Myocyte (in vitro differentiated cells): Measurements from ENCODE around the gene SHISA9. TPM values are rescaled to one million over a fixed set of nuclear protein-coding genes. Genes with fewer than 3 reads are reported as not detected.

Source experiments
- DNase-seq: peaks from one replicate; pipeline ENCODE4 v3.0.0-alpha.2; 2012; ENCODE audit warnings: low read depth
- total RNA-seq: library from RNA; depleted of rRNA; stranded (reverse); fragments of >200 nt; gene quantifications from 2 replicates; pipeline ENCODE4 v1.2.3, GENCODE V29; 2014

Gene SHISA9
- total RNA-seq, 1 donor from 2014 or later = 15.5 TPM

DNA sequence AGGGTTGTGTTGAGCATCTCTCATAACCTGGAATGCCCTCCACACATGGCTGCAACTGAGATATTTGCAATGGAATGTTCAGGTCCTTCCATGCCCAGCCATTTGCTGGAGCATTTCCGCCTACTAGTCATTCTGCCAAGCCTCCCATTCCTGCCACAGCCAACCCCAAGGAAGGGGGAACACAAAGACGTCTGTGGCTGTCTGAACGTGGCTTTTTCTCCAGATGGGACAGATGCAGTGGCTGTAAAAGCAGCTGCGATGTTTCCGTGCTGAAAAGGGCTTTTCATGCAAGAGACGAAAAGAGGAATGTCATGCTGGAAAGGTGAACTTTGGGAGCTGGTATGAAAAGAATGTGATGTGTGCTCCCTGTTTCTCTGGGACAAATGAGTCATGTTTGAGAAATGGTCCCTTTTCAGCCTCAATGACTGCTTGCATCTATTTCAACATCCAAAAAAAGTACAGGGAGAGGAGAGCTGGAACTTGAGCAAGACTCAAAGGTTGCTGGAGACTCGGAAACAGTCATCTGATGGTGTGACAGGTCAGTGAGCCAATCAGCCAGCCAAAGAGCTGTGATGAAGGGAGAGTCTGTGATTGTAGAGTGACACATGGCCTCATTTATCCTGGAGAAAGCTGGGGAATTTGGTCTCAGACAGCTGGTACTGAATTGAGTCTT is 208.9 kb downstream of the SHISA9 start:
- DNase-seq = peak; percentile 91

- DNase-seq = no peak
These were observed 210.3 kb downstream of the SHISA9 start for GRCh38 chr16:13111747-13112146.

DNA sequence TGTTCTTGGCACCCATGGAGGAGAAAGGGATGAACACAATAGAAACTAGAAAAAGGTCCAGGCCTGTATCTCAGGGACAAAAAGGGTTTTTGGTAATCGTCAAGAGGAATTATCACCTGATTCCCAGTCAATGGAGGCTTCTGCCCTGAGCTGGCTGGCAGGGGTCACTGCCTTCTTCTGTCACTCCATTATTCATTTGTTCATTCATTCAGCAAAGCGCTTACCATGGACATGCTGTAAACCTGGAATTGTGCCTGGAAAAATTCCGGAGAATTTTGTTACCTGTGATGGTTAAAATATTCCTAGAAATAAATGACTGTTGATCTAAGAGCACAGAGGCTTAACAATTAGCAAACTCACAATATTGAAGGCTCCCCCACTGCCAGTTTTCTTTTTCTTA is 212.3 kb downstream of the SHISA9 start:
- no peak for DNase-seq

DNA sequence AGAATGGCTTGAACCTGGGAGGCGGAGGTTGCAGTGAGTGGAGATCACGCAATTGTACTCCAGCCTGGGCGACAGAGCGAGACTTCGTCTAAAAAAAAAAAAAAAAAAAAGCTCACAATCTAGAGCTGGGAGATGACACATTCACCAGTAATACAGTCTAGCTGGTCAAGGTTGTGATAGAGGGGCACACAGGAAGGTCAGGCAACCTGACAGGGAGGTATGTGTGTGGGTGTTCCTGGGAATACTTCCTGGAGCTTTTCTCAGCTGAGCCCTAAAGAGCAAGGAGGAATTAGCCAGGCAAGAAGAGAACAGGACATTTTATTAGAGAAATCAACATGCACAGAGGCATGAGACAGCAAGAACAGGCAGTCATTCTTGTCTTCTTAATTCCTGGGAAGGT is 216.7 kb downstream of the SHISA9 start:
- no peak for DNase-seq

DNA sequence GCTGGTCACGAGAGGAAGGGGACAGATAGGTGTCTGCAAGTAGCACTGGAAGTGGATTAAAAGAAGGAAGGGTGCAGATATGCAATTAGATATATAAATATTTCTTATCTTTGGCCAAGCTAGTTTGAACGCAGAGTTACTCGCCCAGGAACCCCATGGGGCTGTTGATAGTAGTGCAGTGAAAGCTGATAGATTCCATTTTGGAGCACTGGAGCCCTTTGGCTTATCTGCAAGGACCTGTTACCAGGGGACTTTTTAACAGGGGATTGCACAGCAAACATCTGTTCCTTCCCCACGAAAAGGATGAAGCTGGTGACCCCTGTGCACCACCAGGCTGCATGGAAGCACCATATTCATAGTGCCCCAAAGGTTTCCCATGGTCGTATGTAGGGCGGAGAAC is 218.7 kb downstream of the SHISA9 start:
- no peak for DNase-seq

GRCh38 chr16:13120557-13120956 is 219.2 kb downstream of the SHISA9 start:
- DNase-seq = no peak

- no peak for DNase-seq
These were observed 222.6 kb downstream of the SHISA9 start for GRCh38 chr16:13123991-13124390.

DNA sequence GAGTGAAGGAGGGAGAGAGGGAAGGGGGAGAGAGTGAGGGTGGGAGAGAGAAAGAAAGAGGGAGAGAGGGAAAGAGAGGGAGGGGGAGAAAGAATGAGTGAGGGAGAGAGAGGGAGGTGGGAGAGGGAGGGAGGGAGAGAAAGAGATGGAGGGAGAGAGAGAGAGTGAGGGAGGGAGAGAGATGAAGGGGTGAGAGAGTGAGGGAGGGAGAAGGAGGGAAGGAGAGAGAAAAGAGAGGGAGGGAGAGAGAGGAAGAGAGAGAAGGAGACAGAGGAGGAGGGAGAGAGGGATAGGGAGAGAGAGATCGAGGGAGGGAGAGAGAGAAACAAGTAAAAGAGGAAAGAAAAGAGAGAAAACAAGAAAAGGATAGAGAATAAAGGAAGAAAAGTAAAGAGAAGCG is 225.7 kb downstream of the SHISA9 start:
- DNase-seq = no peak

DNA sequence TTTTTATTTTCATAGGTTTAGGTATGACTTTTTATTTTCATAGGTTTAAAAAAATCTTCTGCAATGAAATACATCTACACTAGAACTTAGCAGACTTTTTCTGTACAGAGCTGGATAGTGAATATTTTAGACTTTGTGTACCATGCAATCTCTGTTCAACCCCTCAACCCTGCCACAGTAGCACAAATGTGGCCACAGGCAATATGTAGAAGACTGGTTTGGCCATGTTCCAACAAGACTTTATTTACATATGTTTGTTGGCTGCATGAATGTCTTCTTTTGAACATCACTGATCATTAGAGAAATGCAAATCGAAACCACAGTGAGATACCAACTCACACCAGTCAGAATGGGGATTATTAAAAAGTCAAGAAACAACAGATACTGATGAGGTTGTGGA is 229.2 kb downstream of the SHISA9 start:
- DNase-seq = no peak

DNA sequence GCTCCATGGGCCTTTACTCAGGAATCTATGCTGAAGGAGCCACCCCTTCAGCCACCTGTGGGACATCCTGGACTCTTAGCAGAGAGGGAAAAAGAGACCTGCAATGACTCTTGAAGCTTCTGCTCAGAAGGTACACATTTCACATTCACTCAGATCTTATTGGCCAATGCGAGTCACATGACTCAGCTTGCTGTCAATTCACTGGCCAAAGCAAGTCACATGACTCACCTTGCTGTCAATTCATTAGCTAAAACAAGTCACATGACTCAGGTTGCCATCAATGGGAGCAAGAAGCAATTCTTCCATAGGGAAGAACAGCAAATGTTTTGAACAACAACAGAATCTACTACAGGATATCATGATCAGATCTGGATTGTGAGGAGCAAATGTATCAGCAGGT is 233.4 kb downstream of the SHISA9 start:
- DNase-seq = no peak

DNA sequence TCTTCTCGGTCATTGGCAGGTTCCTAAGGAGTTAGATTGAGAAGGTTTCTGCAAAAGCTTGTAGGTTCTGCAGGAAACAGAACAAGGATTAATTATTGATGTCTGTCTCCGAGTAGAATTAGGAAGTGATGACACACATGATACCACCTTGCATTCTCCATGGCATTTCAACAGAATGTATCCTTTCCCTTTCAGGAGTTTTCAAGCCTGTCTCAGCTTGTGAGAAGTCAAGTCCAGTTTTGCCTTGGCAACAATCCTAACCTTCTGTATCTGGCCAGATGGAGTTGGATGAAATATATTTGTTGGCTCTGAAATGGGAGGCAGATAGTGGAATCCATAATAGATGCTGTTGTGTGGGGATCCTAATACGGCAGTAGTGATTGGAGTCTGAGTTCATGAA is 235.5 kb downstream of the SHISA9 start:
- no peak for DNase-seq

DNA sequence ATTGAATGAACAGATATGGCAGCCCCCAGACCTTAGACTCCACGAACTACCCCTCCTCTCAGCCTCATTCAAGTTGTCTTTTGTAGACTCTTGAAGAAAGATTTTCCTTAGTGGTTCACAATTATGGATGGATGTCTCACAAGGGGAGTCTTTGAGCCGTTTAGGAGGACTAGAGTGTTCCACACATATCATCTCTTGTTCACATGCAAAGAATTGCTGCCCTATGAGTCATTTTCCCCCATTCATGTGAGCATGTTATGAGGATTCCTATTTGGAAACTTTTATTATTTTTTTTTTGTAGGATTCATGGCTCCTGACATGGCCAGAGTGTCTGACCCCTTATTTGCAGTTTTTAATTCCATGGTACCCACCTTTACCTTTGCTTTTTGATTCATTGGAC is 237.1 kb downstream of the SHISA9 start:
- DNase-seq = no peak

GRCh38 chr16:13139661-13140241 is 238.4 kb downstream of the SHISA9 start:
- DNase-seq = no peak

DNA sequence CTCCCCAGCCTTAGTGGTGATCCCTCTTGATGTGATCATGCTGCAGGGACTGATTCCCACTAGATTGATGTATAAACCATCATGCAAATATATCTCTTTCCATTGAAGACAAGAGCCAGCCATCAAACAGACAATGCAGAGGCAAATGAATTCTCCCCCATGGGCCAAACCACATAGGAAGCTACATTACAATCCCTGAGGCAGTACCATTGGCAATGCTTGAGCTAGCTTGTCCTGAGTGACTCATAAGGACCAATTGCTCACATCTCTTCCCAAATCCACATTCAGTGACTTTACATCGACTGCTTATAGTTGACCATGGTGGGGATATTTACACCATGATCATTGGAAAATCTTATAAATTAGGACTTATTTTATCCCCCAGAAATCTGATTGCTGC is 242.2 kb downstream of the SHISA9 start:
- no peak for DNase-seq

- no peak for DNase-seq
These were observed 245.4 kb downstream of the SHISA9 start for GRCh38 chr16:13146829-13147228.

DNA sequence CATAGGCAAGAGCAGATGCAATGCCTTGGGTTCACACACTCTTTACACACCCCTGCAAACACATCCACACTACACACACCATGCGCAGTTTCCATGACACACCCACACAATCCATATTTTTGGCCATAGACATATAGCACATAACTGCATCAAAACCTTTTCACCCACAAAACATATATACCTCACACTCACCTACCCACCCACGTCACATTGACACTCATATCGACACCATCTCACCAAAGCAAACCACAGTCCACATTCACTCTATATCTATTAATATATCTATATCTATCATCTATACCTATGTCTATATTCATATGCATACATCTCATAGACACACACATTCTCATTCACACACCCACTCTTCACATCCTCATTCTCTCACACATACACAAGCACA is 246.9 kb downstream of the SHISA9 start:
- no peak for DNase-seq

DNA sequence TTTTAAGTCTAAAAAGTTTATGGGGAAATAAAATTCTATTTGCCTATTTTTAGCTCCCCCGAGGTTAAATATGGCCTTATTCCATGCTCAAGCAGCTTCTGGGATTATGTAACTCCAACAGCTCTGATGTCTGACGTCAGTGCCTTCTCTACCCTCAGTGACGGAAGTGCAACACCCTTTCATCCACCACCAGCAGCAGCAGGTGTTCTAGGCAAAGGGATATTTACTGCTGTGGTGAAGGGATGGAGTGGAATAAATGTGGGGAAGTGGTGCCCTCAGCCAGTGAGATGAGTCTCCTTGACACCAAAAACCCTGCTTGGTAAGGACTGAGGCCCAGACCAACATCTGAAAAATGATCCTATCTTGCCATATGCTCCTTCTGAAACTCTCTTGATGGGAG is 247.4 kb downstream of the SHISA9 start:
- DNase-seq = peak; percentile 98

- DNase-seq = no peak
These were observed 248.9 kb downstream of the SHISA9 start for GRCh38 chr16:13150181-13150885.

- no peak for DNase-seq
These were observed 252.3 kb downstream of the SHISA9 start for GRCh38 chr16:13153696-13154095.

GRCh38 chr16:13154799-13155198 is 253.4 kb downstream of the SHISA9 start:
- no peak for DNase-seq

- no peak for DNase-seq
These were observed 254.0 kb downstream of the SHISA9 start for GRCh38 chr16:13155377-13155776.

DNA sequence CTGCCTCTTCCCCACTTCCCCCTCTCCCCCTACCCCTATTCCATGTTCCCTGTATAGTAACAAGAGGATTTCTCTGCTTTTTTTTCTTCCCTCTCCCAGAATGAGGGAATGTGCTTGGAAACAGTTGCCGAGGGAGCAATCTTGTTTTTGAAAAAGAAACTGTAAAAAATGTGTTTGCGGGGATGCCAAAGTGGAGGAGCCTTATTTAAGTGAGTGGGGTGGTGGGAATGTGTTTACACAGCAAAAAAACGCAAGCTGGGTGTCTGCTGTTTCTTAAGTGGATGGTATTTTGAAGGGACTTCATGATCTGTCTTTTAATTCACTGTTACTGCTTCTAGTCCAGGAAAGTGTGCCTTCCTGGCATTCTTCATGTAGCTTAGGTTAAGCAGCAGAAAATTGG is 254.4 kb downstream of the SHISA9 start:
- DNase-seq = no peak

DNA sequence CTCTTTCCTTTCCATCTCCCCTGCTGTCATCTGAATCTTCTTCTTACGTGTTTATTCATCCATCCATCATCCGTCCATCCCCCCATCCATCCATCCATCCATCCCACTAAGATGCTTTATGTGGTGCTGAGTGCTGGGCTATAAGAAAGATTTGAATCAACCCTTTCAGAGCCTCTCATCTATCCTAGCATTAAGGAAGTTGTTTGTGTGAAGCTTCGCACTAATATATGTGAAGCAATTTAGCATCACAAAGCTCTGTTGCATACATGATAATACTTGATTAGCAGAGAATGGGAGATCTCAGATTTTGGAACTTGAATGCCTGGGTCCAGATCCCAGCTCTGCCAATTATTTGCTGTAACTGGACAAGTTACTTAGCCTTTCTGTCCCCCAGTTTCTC is 255.7 kb downstream of the SHISA9 start:
- DNase-seq = no peak
